NCI-H1105 treated with DMSO at 0.1 percent for 48 hours (cell line): ENCODE results near the gene TDP2.
"Not testable (repeated sequence)": the region's sequence is repeated elsewhere in the genome, so short reads cannot be mapped to it uniquely, and the experiment has no call there.

Experiments
- DNase-seq: peaks from one replicate; lab custom pipeline; 2025; lab: John Stamatoyannopoulos, UW

The TDP2 gene

DNA sequence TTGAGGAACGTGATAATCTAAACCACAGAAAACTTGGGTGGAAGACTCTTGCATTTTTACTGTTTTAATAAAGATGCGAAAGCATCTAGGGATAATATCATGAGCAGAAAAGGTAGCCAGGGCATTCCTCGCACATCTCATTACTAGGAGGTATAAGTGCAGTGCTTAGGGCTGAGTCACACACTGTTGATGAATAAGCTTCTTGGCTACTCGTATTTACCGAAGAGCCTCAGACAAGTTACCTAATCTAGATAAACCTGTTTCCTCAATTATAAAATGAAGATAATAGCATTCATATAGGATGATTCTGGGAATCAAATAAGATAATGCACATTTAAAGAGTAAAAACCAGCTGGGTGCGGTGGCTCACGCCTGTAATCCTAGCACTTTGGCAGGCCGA is 19.9 kb downstream of the TDP2 start:
- DNase-seq = no peak

DNA sequence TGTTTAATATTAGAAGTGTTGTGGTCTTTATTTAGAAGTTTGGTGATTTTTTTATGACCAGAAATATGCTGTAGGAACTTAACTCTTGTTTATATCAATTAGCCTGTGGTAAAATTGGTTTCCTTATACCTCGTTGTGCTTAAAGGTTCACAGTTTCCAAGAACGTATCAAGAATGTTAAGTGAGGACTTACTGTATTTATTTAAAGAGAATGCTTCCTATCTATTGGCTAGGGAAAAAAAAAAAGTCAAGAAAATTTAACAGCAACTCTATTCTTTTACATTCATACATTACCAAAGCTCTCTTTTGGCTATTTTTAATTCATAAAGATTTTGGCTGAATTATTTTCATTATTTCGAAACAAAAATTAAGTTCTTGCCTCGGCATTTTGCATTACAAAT is 22.3 kb downstream of the TDP2 start:
- no peak for DNase-seq

- DNase-seq = no peak
These were observed 22.8 kb downstream of the TDP2 start for GRCh38 chr6:24643920-24644319.

- DNase-seq = no peak
These were observed 24.6 kb downstream of the TDP2 start for GRCh38 chr6:24642061-24642460.

DNA sequence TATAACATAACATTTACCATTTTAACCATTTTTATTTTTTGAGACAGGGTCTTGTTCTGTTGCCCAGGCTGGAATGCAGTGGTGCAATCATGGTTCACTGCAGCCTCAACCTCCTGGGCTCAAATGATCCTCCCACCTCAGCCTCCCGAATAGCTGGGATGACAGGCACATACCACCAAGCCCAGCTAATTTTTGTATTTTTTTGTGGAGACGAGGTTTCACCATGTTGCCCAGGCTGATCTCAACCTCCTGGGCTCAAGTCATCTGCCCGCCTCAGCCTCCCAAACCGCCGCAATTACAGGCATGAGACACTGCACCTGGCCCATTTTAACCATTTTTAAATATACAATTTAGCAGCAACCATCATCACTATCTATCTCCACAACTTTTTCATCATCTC is 26.1 kb downstream of the TDP2 start:
- not testable (repeated sequence) for DNase-seq

DNA sequence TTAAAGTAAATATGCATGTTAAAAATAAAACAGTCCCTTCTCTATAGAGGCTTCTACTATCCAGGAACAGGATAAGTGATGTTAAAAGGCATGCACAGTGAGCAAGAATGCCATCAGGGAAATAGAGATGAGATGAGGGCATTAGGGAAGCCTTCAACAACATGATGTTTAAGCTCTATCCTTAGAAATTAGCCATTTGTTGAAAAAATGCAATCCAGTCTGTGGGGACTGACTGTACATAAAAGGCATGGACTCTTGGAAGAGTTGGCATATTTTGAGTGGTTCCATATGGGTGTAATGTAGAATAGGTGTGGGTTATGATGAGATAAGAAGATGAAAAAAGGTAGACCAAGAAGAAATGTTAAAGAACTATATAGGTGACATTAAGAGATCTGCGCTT is 26.5 kb downstream of the TDP2 start:
- no peak for DNase-seq

- DNase-seq = no peak
These were observed 30.0 kb downstream of the TDP2 start for GRCh38 chr6:24636681-24637080.

DNA sequence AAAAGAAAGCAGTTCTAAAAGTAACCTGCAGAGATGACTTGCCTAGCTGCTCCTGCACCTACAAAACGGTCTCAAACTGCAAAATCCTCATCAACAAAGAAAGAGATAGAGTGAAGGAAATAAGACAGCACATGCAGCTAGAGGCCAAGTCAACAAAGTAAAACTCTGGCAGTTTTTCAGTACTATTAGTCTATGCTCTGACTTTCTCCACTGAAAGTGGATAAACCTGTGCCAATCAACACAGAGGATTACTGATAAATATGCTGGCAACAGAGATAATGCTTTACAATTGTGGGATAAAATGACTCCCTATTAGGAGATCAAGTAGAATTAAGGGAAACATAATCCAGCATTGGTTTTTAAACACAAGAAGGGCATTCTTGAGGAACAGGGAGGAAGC is 34.1 kb downstream of the TDP2 start:
- no peak for DNase-seq

GRCh38 chr6:24631671-24632070 is 35.0 kb downstream of the TDP2 start:
- DNase-seq = no peak

- no peak for DNase-seq
These were observed 35.7 kb downstream of the TDP2 start for GRCh38 chr6:24630856-24631505.

GRCh38 chr6:24621626-24622289 is 44.9 kb downstream of the TDP2 start:
- DNase-seq = no peak

GRCh38 chr6:24620637-24621036 is 46.1 kb downstream of the TDP2 start:
- no peak for DNase-seq

DNA sequence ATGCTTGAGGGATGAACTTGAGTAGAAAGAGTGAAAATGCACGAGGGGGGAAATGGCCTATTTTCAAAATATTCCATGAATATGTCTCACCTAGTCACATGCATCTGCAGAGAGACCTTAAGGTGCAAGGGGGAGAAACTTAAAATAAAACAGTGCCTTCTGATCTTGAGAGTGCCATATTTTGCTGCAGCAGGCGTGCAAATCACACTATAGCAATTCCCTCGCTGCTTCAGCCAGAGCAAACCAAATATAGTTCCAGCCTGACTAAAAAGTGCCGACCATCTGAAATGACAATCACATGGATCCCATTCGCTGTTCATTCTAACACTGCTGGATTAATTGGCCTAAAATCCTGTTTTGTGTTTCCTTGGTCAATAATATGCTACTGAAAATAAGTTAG is 47.0 kb downstream of the TDP2 start:
- no peak for DNase-seq

- no peak for DNase-seq
These were observed 52.1 kb downstream of the TDP2 start for GRCh38 chr6:24614648-24615047.

- no peak for DNase-seq
These were observed 52.7 kb downstream of the TDP2 start for GRCh38 chr6:24614043-24614420.

DNA sequence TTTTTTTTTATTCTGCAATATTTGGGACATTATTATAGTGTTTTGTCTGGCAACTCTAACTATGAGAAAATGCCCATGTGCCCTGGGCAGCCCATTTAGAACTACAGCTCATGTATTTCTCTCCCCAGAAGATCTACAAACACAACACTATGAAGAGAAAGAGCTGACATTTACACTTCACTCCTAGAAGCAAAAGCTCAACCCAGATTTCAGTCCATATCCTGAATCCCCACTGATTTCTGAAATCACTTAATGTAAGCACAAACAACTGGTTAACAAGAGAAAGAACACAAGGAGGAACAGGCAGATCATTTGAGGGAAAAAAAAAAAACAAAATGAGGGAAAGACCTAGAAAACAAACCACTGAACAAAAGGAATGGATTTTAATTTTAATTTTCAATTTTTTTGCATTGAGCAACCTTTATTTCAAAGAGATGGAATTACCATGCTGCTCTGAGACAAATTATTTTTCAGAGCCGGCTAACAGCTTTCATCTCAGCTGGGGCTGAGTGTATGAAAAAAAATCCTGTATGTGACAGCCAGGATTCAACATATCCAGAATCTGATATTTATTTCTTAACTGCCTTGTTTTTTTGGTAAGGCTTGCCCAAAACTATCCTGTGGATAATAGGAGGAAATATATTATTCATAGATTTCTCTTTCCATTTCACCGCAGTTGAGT is 53.2 kb downstream of the TDP2 start:
- DNase-seq = no peak

GRCh38 chr6:24610672-24611071 is 56.0 kb downstream of the TDP2 start:
- no peak for DNase-seq

DNA sequence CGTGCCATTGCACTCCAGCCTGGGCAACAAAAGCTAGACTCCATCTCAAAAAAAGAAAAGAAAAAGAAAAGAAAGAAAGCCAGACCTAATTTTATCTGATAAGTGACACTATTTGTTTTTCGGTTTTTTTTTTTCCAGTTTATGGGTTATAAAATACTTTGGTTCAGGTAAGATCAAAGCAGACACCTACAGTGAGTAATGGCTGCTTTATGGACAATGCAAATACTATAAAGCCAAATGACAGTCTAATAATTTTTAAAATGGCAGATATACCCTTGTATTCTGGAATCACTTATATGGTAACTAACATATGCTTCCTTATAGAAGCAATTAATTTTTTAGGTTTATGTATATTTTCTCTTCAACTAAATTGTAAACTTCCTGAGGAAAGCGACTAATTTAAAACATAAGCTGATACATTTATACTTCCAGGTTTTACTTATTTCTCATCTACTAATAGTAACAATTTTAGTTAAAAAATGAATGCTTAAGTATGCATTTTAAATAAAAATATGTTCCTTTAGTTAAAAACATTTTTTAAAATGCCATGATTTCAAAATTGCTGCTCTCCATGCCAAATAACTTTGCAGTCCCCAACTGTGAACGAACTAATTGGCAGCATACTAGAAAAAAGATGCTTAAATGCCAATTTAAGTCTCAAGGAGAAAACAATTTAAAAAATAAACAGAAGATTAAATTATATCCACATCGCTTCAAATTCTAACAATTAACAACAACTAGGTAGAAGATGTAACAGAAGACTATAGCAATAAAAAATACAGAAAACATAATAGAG is 59.2 kb downstream of the TDP2 start:
- no peak for DNase-seq

DNA sequence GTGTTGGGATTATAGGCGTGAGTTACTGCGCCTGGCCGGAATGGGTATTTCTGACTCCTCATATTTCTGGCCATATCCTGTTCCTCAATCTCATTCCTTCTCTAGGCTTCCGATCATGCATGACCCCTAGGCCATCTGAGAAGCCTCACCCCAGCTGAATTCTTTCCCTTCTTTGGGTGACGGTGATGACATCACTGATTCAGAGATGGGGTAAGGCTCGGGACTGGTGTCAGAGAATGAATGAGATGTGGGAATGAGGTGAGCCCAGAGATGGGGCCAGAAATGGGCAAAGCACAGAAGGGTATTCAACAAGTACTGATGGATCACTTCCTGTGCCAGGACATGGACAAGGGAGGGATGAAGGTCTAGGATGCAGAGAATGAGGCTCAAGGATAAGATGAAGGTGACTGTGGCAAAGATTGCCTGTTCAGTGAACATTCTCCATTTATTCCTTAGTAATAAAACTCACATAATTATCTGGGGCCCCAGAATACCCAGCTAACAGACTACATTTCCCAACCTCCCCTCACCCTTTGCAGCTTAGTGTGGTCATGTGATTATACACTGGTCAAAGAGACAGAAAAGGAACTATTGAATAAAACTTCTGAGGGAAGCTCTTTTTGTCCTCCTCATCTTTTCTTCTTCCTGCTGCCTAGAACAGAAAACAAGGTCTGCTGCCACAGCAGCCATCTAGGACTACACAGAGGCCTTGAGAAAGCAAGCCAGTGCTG is 60.3 kb downstream of the TDP2 start:
- DNase-seq = no peak

- DNase-seq = no peak
These were observed 63.5 kb downstream of the TDP2 start for GRCh38 chr6:24603241-24603640.

GRCh38 chr6:24600903-24601302 is 65.8 kb downstream of the TDP2 start:
- no peak for DNase-seq
